Activated CD4-positive, alpha-beta T cell treated with anti-CD3 and anti-CD28 coated beads, Interleukin-2, amount 50 U/mL, for 4 hours (primary cell): Measurements from ENCODE around the gene WNT9B.

Experiments used
- DNase-seq, 2 experiments: peaks; one replicate each; pipeline ENCODE4 v3.0.0-alpha.2; 2020

The WNT9B gene

GRCh38 chr17:46857600-46857999 lies 6.2 kb downstream of the WNT9B start:
- DNase-seq = no peak

- DNase-seq = no peak
These were observed 8.6 kb downstream of the WNT9B start for GRCh38 chr17:46859996-46860395.

GRCh38 chr17:46862949-46863348 lies 11.6 kb downstream of the WNT9B start:
- DNase-seq = no peak

GRCh38 chr17:46863383-46864121 lies 12.2 kb downstream of the WNT9B start:
- no peak for DNase-seq

- DNase-seq = no peak
These were observed 13.7 kb downstream of the WNT9B start for GRCh38 chr17:46865100-46865499.

GRCh38 chr17:46866325-46866724 lies 14.9 kb downstream of the WNT9B start:
- no peak for DNase-seq

- no peak for DNase-seq
These were observed 15.4 kb downstream of the WNT9B start for GRCh38 chr17:46866747-46867146.

- DNase-seq = no peak
These were observed 17.4 kb downstream of the WNT9B start for GRCh38 chr17:46868689-46869187.

- DNase-seq = no peak
These were observed 17.9 kb downstream of the WNT9B start for GRCh38 chr17:46869296-46869695.

GRCh38 chr17:46869975-46870803 lies 18.8 kb downstream of the WNT9B start:
- DNase-seq = no peak

- no peak for DNase-seq
These were observed 21.0 kb downstream of the WNT9B start for GRCh38 chr17:46872421-46872820.

GRCh38 chr17:46873941-46874645 lies 22.7 kb downstream of the WNT9B start:
- no peak for DNase-seq

- DNase-seq = no peak
These were observed 23.5 kb downstream of the WNT9B start for GRCh38 chr17:46874906-46875305.

- no peak for DNase-seq
These were observed 24.5 kb downstream of the WNT9B start for GRCh38 chr17:46875849-46876352.

- DNase-seq = no peak
These were observed 25.0 kb downstream of the WNT9B start for GRCh38 chr17:46876353-46876887.

GRCh38 chr17:46876926-46877325 lies 25.5 kb downstream of the WNT9B start:
- DNase-seq = no peak

GRCh38 chr17:46877466-46877865 lies 26.1 kb downstream of the WNT9B start:
- DNase-seq = no peak

- no peak for DNase-seq
These were observed 26.7 kb downstream of the WNT9B start for GRCh38 chr17:46878055-46878454.

- no peak for DNase-seq
These were observed 27.7 kb downstream of the WNT9B start for GRCh38 chr17:46879101-46879500.

GRCh38 chr17:46881015-46881414 lies 29.6 kb downstream of the WNT9B start:
- no peak for DNase-seq

GRCh38 chr17:46882666-46883065 lies 31.3 kb downstream of the WNT9B start:
- no peak for DNase-seq

- no peak for DNase-seq
These were observed 32.6 kb downstream of the WNT9B start for GRCh38 chr17:46883871-46884520.
